Measurements from ENCODE around the gene FLOT1. TPM values are rescaled to one million over a fixed set of nuclear protein-coding genes. Genes with fewer than 3 reads are reported as not detected.

The FLOT1 gene
- total and polyA plus RNA-seq, 9 of the 15 experiments (the other 6 are each of a cell fraction or from before 2014, with no cell fraction given), result 11.7 to 149 (median 118) TPM

GRCh38 chr6:30720738-30721197 lies 21.7 kb downstream of the FLOT1 start (continued):
- no peak for TF ChIP-seq NUFIP1 (IDR thresholded peaks at IDR 0.05; ENCODE audit: partially characterized antibody)
- no peak for TF ChIP-seq NR4A1 (CRISPR knock-in tag; IDR thresholded peaks at IDR 0.05)
- TF ChIP-seq NR4A1 (tag; IDR thresholded peaks at IDR 0.05), result no peak
- TF ChIP-seq NCOR1 (IDR thresholded peaks at IDR 0.05), result 0 out of 2 replicates have a peak, but pooled peaks have one; percentile 2
- no peak for TF ChIP-seq CHD2 (IDR thresholded peaks at IDR 0.05; ENCODE audit: low read depth, low read length)
- TF ChIP-seq, protein P1, sequence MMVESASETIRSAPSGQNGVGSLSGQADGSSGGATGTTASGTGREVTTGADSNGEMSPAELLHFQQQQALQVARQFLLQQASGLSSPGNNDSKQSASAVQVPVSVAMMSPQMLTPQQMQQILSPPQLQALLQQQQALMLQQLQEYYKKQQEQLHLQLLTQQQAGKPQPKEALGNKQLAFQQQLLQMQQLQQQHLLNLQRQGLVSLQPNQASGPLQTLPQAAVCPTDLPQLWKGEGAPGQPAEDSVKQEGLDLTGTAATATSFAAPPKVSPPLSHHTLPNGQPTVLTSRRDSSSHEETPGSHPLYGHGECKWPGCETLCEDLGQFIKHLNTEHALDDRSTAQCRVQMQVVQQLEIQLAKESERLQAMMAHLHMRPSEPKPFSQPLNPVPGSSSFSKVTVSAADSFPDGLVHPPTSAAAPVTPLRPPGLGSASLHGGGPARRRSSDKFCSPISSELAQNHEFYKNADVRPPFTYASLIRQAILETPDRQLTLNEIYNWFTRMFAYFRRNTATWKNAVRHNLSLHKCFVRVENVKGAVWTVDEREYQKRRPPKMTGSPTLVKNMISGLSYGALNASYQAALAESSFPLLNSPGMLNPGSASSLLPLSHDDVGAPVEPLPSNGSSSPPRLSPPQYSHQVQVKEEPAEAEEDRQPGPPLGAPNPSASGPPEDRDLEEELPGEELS (CRISPR knock-in tag; IDR thresholded peaks at IDR 0.05; ENCODE audit: borderline replicate concordance), result 0 out of 2 replicates have a peak, but pooled peaks have one; percentile 27
- TF ChIP-seq, protein P2, sequence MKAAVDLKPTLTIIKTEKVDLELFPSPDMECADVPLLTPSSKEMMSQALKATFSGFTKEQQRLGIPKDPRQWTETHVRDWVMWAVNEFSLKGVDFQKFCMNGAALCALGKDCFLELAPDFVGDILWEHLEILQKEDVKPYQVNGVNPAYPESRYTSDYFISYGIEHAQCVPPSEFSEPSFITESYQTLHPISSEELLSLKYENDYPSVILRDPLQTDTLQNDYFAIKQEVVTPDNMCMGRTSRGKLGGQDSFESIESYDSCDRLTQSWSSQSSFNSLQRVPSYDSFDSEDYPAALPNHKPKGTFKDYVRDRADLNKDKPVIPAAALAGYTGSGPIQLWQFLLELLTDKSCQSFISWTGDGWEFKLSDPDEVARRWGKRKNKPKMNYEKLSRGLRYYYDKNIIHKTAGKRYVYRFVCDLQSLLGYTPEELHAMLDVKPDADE (conservative IDR thresholded peaks at IDR 0.05; ENCODE audit: control insufficient read depth, low read depth, low read length), result peak; percentile 69
